OCI-LY3 (cell line): ENCODE results near the gene ANKS1A.

Experiments used
- CTCF ChIP-seq: fragments of 200-600, 300-600 bp; sonication (generic); IDR thresholded peaks from 2 replicates; pipeline ENCODE4 v1.5.1; 2014; ENCODE audit warnings: antibody characterized with exemption, low read length, low read depth
- EZH2phosphoT487 ChIP-seq: fragments of 200-600 bp; shearing (Covaris generic); IDR thresholded peaks from 2 replicates; pipeline ENCODE4 v1.6.1; 2018; ENCODE audit warnings: antibody characterized with exemption, mixed run types, low read depth

GRCh38 chr6:35049156-35049735, 160.2 kb downstream of the ANKS1A start:
- TF ChIP-seq CTCF: no peak
- TF ChIP-seq EZH2phosphoT487: no peak
